GM12878 (cell line): ENCODE results near the gene PTPRM.

Source experiments
- RAD21 ChIP-seq: IDR thresholded peaks from 2 replicates; pipeline ENCODE4 v1.6.1; 2011; ENCODE audit warnings: mild to moderate bottlenecking, low read depth, low read length, moderate library complexity; ENCODE audit not compliant: insufficient read depth
- TF ChIP-seq, protein P1 (sequence below), 3 experiments: IDR thresholded peaks in 2 of 3; conservative IDR thresholded peaks in 1 of 3; 2 replicates each; pipeline ENCODE4 v1.5.1; 2011; ENCODE audit warnings: low read depth in 3 of 3, low read length in 3 of 3, mild to moderate bottlenecking in 3 of 3, control low read depth in 2 of 3, moderate library complexity in 2 of 3, inconsistent platforms in 1 of 3, mixed read lengths in 1 of 3; ENCODE audit not compliant: control insufficient read depth in 2 of 3, insufficient read depth in 1 of 3; ENCODE audit errors: extremely low read depth in 1 of 3

DNA sequence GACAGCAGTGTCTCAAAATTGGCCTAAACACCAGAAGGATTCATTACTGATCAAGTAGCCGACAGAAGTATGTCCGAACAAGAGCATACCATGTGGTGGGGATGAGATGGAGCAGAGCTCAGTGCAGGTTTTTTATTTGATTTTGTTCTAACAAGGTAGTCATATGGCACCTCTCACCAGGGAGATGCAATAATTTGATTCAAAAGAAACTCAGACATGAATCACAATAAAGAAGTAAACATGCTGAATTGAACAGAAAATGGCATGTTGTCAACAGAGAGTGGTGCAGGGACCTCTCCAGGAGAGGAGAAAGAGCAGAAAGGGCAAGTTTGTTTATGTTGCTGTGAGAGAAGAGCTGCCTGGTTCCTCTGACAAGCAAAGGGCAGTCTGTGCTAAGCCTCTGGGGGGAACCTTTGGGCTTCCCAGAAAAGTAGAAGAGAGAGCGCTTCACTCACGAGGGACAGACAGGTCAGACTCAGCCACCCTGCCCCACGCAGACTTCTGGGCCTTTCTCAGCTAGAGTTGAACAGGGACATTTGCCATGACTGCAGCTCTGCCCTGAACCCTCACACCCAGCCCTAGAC is 690.8 kb downstream of the PTPRM start:
- TF ChIP-seq, protein P1, sequence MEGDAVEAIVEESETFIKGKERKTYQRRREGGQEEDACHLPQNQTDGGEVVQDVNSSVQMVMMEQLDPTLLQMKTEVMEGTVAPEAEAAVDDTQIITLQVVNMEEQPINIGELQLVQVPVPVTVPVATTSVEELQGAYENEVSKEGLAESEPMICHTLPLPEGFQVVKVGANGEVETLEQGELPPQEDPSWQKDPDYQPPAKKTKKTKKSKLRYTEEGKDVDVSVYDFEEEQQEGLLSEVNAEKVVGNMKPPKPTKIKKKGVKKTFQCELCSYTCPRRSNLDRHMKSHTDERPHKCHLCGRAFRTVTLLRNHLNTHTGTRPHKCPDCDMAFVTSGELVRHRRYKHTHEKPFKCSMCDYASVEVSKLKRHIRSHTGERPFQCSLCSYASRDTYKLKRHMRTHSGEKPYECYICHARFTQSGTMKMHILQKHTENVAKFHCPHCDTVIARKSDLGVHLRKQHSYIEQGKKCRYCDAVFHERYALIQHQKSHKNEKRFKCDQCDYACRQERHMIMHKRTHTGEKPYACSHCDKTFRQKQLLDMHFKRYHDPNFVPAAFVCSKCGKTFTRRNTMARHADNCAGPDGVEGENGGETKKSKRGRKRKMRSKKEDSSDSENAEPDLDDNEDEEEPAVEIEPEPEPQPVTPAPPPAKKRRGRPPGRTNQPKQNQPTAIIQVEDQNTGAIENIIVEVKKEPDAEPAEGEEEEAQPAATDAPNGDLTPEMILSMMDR (IDR thresholded peaks at IDR 0.05 in 2 of 3, conservative IDR thresholded peaks at IDR 0.05 in 1 of 3; ENCODE audit: control insufficient read depth in 2 of 3, extremely low read depth in 1 of 3, insufficient read depth in 1 of 3, low read depth in 3 of 3, low read length in 3 of 3): no peak
- no peak for TF ChIP-seq RAD21
